Measurements from ENCODE around the gene PLK1.

The PLK1 gene

GRCh38 chr16:23683487-23683886 is 4.8 kb downstream of the PLK1 start:
- H3K27me3 Mint-ChIP-seq (ENCODE audit: low read depth) = no peaks in the 10 kb centered on the region
- no peak overlapping the region for H3K4me3 Mint-ChIP-seq
- H3K4me1 Mint-ChIP-seq = peaks cover 22% of the 10 kb centered on the region
- peaks cover 54% of the 10 kb centered on the region for H3K36me3 Mint-ChIP-seq (ENCODE audit: low read depth)
- H3K9me3 Mint-ChIP-seq = no peaks in the 10 kb centered on the region
- no peak overlapping the region for H3K27ac Mint-ChIP-seq
- TF ChIP-seq CTCF (IDR thresholded peaks at IDR 0.05; ENCODE audit: unreplicated experiment in 3 of 3) = no peak

GRCh38 chr16:23687034-23687808 is 8.5 kb downstream of the PLK1 start:
- TF ChIP-seq CTCF (IDR thresholded peaks at IDR 0.05; ENCODE audit: unreplicated experiment in 3 of 3) = no peak
- Mint-ChIP-seq H3K9me3 (no peaks in the 10 kb centered on the region), H3K27ac (no peak overlapping the region), H3K4me1 (no peaks in the 10 kb centered on the region), H3K36me3 (ENCODE audit: low read depth) (peaks cover 57% of the 10 kb centered on the region), H3K27me3 (ENCODE audit: low read depth) (no peaks in the 10 kb centered on the region), H3K4me3 (no peak overlapping the region)

- Mint-ChIP-seq H3K36me3 (ENCODE audit: low read depth) (peaks cover 45% of the 10 kb centered on the region), H3K4me3 (no peak overlapping the region), H3K27ac (no peak overlapping the region), H3K27me3 (ENCODE audit: low read depth) (no peaks in the 10 kb centered on the region), H3K9me3 (no peaks in the 10 kb centered on the region), H3K4me1 (no peaks in the 10 kb centered on the region)
- TF ChIP-seq CTCF (IDR thresholded peaks at IDR 0.05; ENCODE audit: unreplicated experiment in 3 of 3) = no peak
Measured at GRCh38 chr16:23689442-23690187, 10.9 kb downstream of the PLK1 start.

- Mint-ChIP-seq H3K4me1 (no peaks in the 10 kb centered on the region), H3K27ac (no peak overlapping the region), H3K36me3 (ENCODE audit: low read depth) (peaks cover 37% of the 10 kb centered on the region), H3K9me3 (no peaks in the 10 kb centered on the region), H3K27me3 (ENCODE audit: low read depth) (no peaks in the 10 kb centered on the region), H3K4me3 (no peak overlapping the region)
- TF ChIP-seq CTCF (IDR thresholded peaks at IDR 0.05; ENCODE audit: unreplicated experiment in 3 of 3) = no peak
Measured at GRCh38 chr16:23690771-23691482, 12.2 kb downstream of the PLK1 start.

- TF ChIP-seq CTCF (IDR thresholded peaks at IDR 0.05; ENCODE audit: unreplicated experiment in 3 of 3) = no peak
- Mint-ChIP-seq H3K36me3 (ENCODE audit: low read depth) (peaks cover 34% of the 10 kb centered on the region), H3K4me3 (no peak overlapping the region), H3K4me1 (no peaks in the 10 kb centered on the region), H3K9me3 (no peaks in the 10 kb centered on the region), H3K27me3 (ENCODE audit: low read depth) (no peaks in the 10 kb centered on the region), H3K27ac (no peak overlapping the region)
Measured at GRCh38 chr16:23691483-23692189, 12.9 kb downstream of the PLK1 start.
